ENCODE measurements around the gene ABCC10.
"Not testable (repeated sequence)": the region's sequence is repeated elsewhere in the genome, so short reads cannot be mapped to it uniquely, and the experiment has no call there.

ABCC10 gene

DNA sequence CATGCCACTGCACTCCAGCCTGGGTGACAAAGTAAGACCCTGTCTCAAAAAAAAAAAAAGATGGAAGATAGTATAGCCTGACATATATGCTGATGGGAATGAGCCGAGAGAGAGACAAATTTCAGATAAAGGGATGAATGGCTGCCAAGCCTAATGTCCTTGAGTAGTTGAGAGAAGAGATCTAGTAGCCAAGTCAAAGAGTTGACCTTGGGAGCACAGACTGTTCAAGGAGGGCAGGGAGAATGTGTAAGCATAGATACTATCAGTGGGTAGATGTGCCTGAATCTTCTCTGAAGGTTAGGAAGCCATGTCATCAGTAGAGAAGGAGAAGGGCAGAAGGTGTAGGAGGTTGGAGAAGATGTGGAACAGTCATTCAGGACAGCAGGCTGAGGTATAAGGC, 20.0 kb upstream of the ABCC10 start:
- DNase-seq (ENCODE audit: low read depth in 2 of 2): no peak

DNA sequence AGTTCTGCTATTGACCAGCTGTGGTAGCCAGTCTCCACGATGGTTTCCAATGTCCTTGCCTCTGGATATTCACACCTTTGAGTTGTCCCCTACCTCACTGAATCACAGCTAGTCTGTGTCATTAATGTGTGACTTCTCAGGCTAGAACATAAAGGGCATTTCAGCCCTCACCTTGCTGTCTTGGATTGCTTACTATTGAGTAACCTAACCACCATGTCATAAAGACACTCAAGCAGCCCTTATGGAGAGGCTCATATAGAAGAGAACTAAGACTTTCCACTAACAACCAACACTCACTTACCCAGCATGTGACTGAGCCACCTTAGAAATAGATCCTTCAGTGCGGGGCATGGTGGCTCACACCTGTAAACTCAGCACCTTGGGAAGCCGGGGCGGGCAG, 19.1 kb upstream of the ABCC10 start:
- no peak for DNase-seq (ENCODE audit: low read depth in 2 of 2)

- not testable (repeated sequence) for DNase-seq (ENCODE audit: low read depth in 2 of 2)
These were observed 16.6 kb upstream of the ABCC10 start for GRCh38 chr6:43410776-43411175.

DNA sequence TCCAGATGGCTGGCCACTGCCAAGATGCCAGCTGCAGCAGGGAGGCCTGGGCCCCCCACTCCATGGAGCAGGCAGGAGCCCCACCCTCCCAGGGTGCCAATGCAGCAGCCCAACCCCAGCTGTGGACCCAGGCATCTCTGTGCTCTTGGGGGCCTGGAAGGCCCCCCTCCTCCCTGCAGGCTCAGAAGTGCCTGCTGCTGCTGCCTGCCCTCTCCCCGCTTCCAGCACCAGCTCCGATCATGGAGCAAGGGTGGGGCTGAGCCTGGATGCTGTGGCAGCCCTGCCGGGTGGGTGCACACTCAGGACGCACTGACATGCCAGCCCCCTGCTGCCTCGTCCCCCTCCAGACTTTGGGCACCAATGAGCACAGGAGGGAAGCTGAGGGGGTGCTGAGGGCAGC, 14.8 kb upstream of the ABCC10 start:
- no peak for DNase-seq (ENCODE audit: low read depth in 2 of 2)

DNA sequence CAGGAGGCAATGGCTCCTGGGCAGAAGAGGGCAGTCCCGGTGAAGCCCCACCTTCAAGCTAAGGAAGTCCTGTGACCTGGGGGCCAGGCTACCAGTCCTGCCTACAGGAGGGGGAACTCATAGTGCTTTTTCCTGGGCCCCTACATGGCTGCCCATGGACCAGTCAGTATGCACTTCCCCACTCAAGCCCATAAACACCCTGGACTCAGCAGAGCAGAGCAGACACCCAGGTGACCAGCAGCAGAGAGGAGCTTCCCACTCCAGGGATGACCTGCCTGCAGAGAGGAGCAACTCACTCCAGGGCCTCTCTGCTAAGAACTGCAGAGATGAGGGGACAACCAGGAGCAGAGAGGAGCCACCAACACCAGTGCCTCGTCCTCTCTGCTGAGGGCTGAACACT, 14.3 kb upstream of the ABCC10 start:
- no peak for DNase-seq (ENCODE audit: low read depth in 2 of 2)

- not testable (repeated sequence) for DNase-seq (ENCODE audit: low read depth in 2 of 2)
These were observed 12.1 kb upstream of the ABCC10 start for GRCh38 chr6:43415275-43415674.

DNA sequence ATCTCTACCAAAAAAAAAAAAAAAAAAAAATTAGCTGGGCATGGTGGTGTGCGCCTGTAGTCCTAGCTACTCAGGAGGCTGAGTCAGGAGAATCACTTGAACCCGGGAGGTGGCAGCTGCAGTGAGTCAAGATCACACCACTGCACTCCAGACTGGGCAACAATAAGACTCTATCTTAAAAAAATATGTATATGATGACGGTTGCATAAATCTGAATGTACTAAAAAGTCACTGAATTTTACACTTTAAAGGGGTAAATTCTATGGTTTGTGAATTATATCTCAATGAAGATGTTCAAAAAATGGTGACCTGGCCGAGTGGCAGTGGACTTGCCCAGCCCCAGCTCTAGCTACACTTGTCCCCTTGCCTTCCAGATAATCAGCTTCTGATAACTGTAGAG, 10.4 kb upstream of the ABCC10 start:
- DNase-seq (ENCODE audit: low read depth in 2 of 2): no peak

- DNase-seq (ENCODE audit: low read depth in 2 of 2): no peak
These were observed 7.2 kb upstream of the ABCC10 start for GRCh38 chr6:43420012-43420709.

GRCh38 chr6:43421831-43422230, 5.5 kb upstream of the ABCC10 start:
- DNase-seq (ENCODE audit: low read depth in 2 of 2): no peak

DNA sequence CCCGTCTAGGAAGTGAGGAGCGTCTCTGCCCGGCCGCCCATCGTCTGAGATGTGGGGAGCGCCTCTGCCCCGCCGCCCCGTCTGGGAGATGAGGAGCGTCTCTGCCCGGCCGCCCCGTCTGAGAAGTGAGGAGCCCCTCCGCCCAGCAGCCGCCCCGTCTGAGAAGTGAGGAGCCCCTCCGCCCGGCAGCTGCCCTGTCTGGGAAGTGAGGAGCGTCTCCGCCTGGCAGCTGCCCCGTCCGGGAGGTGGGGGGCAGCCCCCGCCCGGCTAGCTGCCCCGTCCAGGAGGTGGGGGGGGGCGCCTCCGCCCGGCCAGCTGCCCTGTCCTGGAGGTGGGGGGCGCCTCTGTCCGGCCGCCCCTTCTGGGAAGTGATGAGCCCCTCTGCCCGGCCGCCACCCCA, 2.3 kb upstream of the ABCC10 start:
- not testable (repeated sequence) for DNase-seq (ENCODE audit: low read depth in 2 of 2)

DNA sequence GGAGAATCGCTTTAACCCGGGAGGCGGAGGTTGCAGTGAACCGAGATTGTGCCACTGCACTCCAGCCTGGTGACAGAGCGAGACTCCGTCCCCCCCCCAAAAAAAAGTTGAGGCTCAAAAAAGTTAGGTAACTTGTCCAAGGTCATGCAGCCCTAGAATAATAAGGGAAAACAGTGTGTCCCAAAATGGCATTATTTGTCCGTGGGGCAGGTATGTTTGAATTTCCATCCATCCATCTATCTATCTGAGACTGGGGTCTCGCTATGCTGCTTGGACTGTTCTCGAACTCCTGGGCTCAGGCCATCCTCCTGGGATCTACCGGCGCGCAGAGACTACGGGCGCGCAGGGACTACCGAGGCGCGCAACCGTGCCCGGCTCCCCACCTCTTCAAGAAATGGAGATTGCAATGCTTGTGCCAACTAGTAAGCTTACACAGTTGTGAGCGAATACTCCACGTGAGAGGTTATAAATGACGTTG, 374 bp upstream of the ABCC10 start:
- no peak for DNase-seq (ENCODE audit: low read depth in 2 of 2)

GRCh38 chr6:43428112-43428570, 800 bp downstream of the ABCC10 start:
- no peak for DNase-seq (ENCODE audit: low read depth in 2 of 2)

- no peak for DNase-seq (ENCODE audit: low read depth in 2 of 2)
These were observed 1.5 kb downstream of the ABCC10 start for GRCh38 chr6:43428874-43429273.

DNA sequence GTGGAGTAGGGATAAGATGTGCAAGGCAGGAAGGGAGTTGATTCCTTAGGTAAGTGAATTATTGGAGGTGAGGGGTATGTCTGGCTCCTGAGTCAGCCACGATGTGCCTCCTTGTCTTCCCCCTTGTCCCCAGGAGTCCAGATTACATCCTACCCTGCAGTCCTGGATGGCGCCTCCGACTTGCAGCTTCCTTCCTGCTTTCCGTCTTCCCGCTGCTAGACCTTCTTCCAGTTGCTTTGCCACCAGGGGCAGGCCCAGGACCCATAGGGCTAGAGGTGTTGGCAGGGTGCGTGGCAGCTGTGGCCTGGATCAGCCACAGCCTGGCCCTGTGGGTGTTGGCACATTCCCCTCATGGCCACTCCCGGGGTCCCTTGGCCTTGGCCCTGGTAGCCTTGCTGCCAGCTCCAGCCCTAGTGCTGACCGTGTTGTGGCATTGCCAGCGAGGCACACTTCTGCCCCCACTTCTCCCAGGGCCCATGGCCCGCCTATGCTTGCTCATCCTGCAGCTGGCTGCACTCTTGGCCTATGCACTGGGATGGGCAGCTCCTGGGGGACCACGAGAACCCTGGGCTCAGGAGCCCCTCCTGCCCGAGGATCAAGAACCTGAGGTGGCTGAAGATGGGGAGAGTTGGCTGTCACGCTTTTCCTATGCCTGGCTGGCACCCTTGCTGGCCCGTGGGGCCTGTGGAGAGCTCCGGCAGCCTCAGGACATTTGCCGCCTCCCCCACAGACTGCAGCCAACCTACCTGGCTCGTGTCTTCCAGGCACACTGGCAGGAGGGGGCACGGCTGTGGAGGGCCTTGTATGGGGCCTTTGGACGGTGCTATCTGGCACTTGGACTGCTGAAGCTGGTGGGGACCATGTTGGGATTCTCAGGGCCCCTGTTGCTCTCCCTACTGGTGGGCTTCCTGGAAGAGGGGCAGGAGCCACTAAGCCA, 4.9 kb downstream of the ABCC10 start:
- no peak for DNase-seq (ENCODE audit: low read depth in 2 of 2)

- DNase-seq (ENCODE audit: low read depth in 2 of 2): no peak
These were observed 5.8 kb downstream of the ABCC10 start for GRCh38 chr6:43433148-43433547.

- no peak for DNase-seq (ENCODE audit: low read depth in 2 of 2)
These were observed 6.9 kb downstream of the ABCC10 start for GRCh38 chr6:43434001-43434840.

DNA sequence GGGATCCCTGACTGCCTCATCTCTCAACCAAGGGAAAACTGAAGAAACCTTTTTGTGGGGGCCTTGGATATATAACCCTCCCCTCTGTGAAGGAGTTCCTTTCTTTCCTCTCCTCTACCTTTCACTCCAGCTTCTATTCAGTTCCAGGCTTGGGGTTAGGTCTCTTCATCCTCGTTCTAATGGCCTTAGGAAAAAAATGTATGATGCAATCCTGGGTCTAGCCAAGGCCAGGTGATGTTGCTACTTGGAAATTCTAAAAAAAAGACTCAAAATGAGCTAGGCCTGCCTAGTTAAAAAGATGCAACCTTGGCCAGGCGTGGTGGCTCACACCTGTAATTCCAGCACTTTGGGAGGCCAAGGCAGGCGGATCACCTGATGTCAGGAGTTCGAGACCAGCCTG, 7.6 kb downstream of the ABCC10 start:
- DNase-seq (ENCODE audit: low read depth in 2 of 2): no peak

- DNase-seq (ENCODE audit: low read depth in 2 of 2): no peak
These were observed 8.5 kb downstream of the ABCC10 start for GRCh38 chr6:43435682-43436437.

DNA sequence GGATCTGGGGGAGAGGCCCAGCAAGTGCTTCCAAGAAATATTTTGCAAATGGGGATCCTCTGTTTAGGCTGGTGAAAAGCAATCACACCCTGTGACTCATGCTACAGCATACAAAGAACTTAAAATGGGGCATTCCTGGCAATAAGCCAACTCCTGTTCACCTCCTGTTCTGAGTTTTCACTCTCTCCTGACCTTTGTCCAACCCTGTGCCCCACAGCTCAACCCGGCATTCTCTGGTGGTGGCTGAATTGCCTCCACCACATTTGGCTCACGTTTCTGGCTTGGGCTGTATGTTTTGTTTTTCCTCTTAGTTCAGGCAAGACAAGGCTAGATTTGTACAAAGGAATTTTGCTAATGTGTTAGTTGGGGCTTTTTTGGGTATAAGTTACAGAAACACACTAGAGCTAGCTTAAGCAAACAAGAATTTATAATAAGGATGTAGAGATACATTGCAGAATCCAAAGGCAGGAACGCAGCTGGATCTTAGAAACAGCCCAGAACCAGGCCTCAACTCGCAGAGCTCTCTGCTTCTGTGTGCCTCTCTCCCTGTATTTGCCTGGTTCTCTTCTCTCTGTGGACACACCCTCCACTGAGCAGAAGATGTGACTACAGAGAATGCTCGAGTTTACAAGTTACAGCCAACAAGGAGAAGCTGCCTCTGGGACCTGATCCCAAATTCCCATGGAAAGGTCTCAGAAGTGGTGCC, 9.4 kb downstream of the ABCC10 start:
- no peak for DNase-seq (ENCODE audit: low read depth in 2 of 2)

DNA sequence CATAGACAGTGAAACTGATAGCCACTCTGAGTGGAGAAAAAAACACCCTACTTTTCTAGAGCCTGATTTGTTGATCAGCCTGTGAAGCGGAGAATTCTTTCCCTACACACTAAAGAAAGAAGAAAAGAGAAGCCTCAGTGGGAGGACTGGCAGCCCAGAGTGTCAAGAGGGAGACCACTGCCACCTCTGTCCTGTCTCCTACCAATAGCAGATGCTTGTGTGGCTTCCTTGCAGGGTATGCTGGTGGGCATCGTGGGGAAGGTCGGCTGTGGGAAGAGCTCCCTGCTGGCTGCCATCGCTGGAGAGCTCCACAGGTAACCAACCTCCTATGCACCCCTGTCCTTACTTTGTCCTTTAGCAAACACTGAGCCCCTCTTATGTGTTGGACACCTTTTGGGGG, 10.4 kb downstream of the ABCC10 start:
- DNase-seq (ENCODE audit: low read depth in 2 of 2): no peak

GRCh38 chr6:43442935-43443334, 15.6 kb downstream of the ABCC10 start:
- DNase-seq (ENCODE audit: low read depth in 2 of 2): no peak
